HepG2 (cell line): Measurements from ENCODE around the gene EPN3. TPM values are rescaled to one million over a fixed set of nuclear protein-coding genes. Genes with fewer than 3 reads are reported as not detected.
A peak's percentile ranks its signal among the peaks of the same experiment; 100 is the strongest.

Experiments used
- CCDC6 ChIP-seq: sonication (generic); formaldehyde crosslinking; IDR thresholded peaks from 2 replicates; pipeline ENCODE4 v1.8.1; 2022; ENCODE audit warnings: mild to moderate bottlenecking, missing genetic modification reagents, moderate library complexity
- DNMT1 ChIP-seq: sonication (generic); formaldehyde crosslinking; IDR thresholded peaks from 2 replicates; pipeline ENCODE4 v1.5.1; 2020; ENCODE audit warnings: mild to moderate bottlenecking, missing genetic modification reagents
- KDM3A ChIP-seq: IDR thresholded peaks from 2 replicates; pipeline ENCODE4 v1.6.1; 2018; ENCODE audit warnings: low read depth, missing compliant biosample characterization
- SATB2 ChIP-seq: sonication (generic); formaldehyde crosslinking; IDR thresholded peaks from 2 replicates; pipeline ENCODE4 v1.5.0; 2020; ENCODE audit warnings: missing genetic modification reagents
- TAF1 ChIP-seq: sonication (generic); formaldehyde crosslinking; IDR thresholded peaks from 2 replicates; pipeline ENCODE4 v1.4.0; 2020; ENCODE audit warnings: missing genetic modification reagents
- ZNF556 ChIP-seq: sonication (generic); formaldehyde crosslinking; IDR thresholded peaks from 2 replicates; pipeline ENCODE4 v1.4.0; 2020; ENCODE audit warnings: mild to moderate bottlenecking, missing genetic modification reagents, borderline replicate concordance
- ZNF777 ChIP-seq: sonication (generic); formaldehyde crosslinking; IDR thresholded peaks from 2 replicates; pipeline ENCODE4 v1.4.0; 2020; ENCODE audit warnings: missing genetic modification reagents
- polyA plus RNA-seq, 8 experiments: library from polyadenylated mRNA; depleted of rRNA in 3 of 8; stranded (reverse) in 7 of 8; unstranded in 1 of 8; fragments of >200 nt; fragmentation: Illumina TruSeq in 4 of 8; extraction: Trizol in 4 of 8; gene quantifications; 2 replicates each; pipeline versions ENCODE4 v1.2.1 to v1.2.3, GENCODE V29; 2011 to 2016; ENCODE audit warnings: low read depth in 4 of 8, missing spikeins in 1 of 8, mixed read lengths in 1 of 8; ENCODE audit not compliant: insufficient read depth in 1 of 8
- total RNA-seq, 5 experiments: library from RNA; depleted of rRNA; stranded (reverse); fragments of >200 nt; fragmentation: Illumina TruSeq; extraction: Trizol; gene quantifications; 2 replicates each; pipeline ENCODE4 v1.2.3, GENCODE V29; 2016; ENCODE audit warnings: low read depth in 1 of 5
- TF ChIP-seq, protein P1 (sequence below): sonication (generic); formaldehyde crosslinking; IDR thresholded peaks from 2 replicates; pipeline ENCODE4 v1.4.0; 2020; ENCODE audit warnings: mild to moderate bottlenecking, missing genetic modification reagents, borderline replicate concordance
- TF ChIP-seq, protein P2 (sequence below): sonication (generic); formaldehyde crosslinking; IDR thresholded peaks from 2 replicates; pipeline ENCODE4 v1.5.1; 2020; ENCODE audit warnings: missing genetic modification reagents, mild to moderate bottlenecking, borderline replicate concordance
- TF ChIP-seq, protein P3 (sequence below), 2 experiments: sonication (generic) in 1 of 2; formaldehyde crosslinking in 1 of 2; IDR thresholded peaks; 2 replicates each; pipeline versions ENCODE4 v1.6.1 to v1.9.0; 2014 to 2022; ENCODE audit warnings: antibody characterized with exemption in 1 of 2, borderline replicate concordance in 1 of 2, inconsistent platforms in 1 of 2, low read depth in 1 of 2, missing genetic modification reagents in 1 of 2
- TF ChIP-seq, protein P4 (sequence below): sonication (generic); IDR thresholded peaks from 2 replicates; pipeline ENCODE4 v1.6.1; 2016; ENCODE audit warnings: low read depth, borderline replicate concordance
- TF ChIP-seq, protein P5 (sequence below): sonication (generic); formaldehyde crosslinking; conservative IDR thresholded peaks from 2 replicates; pipeline ENCODE4 v1.4.0; 2020; ENCODE audit warnings: missing genetic modification reagents

Gene EPN3
- total and polyA plus RNA-seq, 2 of the 13 experiments (the other 11 are each of a cell fraction or from before 2014, with no cell fraction given): 0.11 to 0.95 TPM

DNA sequence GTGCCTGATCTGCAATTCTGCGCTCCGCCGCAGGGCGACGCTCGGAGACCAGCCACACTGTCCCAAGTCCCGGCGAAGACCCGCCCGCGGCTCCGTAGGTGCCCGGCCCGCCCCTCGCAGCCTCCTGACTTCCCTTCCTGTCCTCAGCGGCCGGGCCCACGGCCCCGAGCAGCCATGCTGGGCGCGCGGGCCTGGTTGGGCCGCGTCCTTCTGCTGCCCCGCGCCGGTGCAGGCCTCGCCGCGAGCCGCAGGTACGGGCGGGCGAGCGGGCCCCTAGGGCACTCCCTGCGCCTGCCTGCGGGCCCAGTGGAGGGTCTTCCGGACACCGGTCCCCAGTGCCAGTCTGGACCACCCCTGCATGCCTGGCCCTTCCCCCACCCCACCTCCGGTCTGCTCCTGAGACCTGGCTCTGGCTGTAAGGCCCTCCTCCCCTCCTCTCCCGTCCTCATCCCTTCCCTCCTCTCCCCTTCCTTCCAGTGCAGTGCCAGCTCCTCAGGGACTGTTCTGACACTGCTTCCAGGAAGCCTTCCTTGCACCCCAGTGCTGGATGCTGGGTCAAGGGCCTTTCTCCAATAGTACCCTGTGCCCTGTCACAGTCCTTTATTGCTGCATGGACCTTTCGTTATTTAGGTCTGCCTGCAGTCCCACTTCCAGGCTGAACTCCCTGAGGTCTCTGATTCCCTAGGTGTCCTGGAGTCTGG is 14.7 kb downstream of the EPN3 start, which contains the start of gene SPATA20 (continued):
- TF ChIP-seq, protein P1, sequence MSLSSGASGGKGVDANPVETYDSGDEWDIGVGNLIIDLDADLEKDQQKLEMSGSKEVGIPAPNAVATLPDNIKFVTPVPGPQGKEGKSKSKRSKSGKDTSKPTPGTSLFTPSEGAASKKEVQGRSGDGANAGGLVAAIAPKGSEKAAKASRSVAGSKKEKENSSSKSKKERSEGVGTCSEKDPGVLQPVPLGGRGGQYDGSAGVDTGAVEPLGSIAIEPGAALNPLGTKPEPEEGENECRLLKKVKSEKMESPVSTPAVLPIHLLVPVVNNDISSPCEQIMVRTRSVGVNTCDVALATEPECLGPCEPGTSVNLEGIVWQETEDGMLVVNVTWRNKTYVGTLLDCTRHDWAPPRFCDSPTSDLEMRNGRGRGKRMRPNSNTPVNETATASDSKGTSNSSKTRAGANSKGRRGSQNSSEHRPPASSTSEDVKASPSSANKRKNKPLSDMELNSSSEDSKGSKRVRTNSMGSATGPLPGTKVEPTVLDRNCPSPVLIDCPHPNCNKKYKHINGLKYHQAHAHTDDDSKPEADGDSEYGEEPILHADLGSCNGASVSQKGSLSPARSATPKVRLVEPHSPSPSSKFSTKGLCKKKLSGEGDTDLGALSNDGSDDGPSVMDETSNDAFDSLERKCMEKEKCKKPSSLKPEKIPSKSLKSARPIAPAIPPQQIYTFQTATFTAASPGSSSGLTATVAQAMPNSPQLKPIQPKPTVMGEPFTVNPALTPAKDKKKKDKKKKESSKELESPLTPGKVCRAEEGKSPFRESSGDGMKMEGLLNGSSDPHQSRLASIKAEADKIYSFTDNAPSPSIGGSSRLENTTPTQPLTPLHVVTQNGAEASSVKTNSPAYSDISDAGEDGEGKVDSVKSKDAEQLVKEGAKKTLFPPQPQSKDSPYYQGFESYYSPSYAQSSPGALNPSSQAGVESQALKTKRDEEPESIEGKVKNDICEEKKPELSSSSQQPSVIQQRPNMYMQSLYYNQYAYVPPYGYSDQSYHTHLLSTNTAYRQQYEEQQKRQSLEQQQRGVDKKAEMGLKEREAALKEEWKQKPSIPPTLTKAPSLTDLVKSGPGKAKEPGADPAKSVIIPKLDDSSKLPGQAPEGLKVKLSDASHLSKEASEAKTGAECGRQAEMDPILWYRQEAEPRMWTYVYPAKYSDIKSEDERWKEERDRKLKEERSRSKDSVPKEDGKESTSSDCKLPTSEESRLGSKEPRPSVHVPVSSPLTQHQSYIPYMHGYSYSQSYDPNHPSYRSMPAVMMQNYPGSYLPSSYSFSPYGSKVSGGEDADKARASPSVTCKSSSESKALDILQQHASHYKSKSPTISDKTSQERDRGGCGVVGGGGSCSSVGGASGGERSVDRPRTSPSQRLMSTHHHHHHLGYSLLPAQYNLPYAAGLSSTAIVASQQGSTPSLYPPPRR (CRISPR knock-in tag): no peak; the same call in none of the 2 replicates
- TF ChIP-seq TAF1 (CRISPR knock-in tag) (peak; percentile 52), ZNF556 (CRISPR knock-in tag) (peak; percentile 72; the same call in 1 of the 2 replicates), KDM3A (CRISPR knock-in tag) (peak; percentile 93; the same call in 1 of the 2 replicates), CCDC6 (CRISPR knock-in tag) (peak; percentile 48; the same call in 1 of the 2 replicates), DNMT1 (peak; percentile 92; the same call in 1 of the 2 replicates), SATB2 (CRISPR knock-in tag) (0 out of 2 replicates have a peak, but pooled peaks have one; percentile 58), ZNF777 (CRISPR knock-in tag) (peak; percentile 69)
- TF ChIP-seq, protein P2, sequence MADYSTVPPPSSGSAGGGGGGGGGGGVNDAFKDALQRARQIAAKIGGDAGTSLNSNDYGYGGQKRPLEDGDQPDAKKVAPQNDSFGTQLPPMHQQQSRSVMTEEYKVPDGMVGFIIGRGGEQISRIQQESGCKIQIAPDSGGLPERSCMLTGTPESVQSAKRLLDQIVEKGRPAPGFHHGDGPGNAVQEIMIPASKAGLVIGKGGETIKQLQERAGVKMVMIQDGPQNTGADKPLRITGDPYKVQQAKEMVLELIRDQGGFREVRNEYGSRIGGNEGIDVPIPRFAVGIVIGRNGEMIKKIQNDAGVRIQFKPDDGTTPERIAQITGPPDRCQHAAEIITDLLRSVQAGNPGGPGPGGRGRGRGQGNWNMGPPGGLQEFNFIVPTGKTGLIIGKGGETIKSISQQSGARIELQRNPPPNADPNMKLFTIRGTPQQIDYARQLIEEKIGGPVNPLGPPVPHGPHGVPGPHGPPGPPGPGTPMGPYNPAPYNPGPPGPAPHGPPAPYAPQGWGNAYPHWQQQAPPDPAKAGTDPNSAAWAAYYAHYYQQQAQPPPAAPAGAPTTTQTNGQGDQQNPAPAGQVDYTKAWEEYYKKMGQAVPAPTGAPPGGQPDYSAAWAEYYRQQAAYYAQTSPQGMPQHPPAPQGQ (CRISPR knock-in tag): peak; percentile 49; the same call in 1 of the 2 replicates
- TF ChIP-seq, protein P3, sequence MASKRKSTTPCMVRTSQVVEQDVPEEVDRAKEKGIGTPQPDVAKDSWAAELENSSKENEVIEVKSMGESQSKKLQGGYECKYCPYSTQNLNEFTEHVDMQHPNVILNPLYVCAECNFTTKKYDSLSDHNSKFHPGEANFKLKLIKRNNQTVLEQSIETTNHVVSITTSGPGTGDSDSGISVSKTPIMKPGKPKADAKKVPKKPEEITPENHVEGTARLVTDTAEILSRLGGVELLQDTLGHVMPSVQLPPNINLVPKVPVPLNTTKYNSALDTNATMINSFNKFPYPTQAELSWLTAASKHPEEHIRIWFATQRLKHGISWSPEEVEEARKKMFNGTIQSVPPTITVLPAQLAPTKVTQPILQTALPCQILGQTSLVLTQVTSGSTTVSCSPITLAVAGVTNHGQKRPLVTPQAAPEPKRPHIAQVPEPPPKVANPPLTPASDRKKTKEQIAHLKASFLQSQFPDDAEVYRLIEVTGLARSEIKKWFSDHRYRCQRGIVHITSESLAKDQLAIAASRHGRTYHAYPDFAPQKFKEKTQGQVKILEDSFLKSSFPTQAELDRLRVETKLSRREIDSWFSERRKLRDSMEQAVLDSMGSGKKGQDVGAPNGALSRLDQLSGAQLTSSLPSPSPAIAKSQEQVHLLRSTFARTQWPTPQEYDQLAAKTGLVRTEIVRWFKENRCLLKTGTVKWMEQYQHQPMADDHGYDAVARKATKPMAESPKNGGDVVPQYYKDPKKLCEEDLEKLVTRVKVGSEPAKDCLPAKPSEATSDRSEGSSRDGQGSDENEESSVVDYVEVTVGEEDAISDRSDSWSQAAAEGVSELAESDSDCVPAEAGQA (IDR thresholded peaks at IDR 0.05; ENCODE audit: low read depth): peak; percentile 72
- TF ChIP-seq, protein P3 (CRISPR knock-in tag; IDR thresholded peaks at IDR 0.05; ENCODE audit: borderline replicate concordance): peak; percentile 78; the same call in 1 of the 2 replicates
- TF ChIP-seq, protein P4, sequence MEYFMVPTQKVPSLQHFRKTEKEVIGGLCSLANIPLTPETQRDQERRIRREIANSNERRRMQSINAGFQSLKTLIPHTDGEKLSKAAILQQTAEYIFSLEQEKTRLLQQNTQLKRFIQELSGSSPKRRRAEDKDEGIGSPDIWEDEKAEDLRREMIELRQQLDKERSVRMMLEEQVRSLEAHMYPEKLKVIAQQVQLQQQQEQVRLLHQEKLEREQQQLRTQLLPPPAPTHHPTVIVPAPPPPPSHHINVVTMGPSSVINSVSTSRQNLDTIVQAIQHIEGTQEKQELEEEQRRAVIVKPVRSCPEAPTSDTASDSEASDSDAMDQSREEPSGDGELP: no peak
- TF ChIP-seq, protein P5, sequence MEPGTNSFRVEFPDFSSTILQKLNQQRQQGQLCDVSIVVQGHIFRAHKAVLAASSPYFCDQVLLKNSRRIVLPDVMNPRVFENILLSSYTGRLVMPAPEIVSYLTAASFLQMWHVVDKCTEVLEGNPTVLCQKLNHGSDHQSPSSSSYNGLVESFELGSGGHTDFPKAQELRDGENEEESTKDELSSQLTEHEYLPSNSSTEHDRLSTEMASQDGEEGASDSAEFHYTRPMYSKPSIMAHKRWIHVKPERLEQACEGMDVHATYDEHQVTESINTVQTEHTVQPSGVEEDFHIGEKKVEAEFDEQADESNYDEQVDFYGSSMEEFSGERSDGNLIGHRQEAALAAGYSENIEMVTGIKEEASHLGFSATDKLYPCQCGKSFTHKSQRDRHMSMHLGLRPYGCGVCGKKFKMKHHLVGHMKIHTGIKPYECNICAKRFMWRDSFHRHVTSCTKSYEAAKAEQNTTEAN (CRISPR knock-in tag): peak; percentile 89
